IPS DF 4.7 (cell line): Measurements from ENCODE around the gene GNPTAB.
"Not testable (repeated sequence)": the region's sequence is repeated elsewhere in the genome, so short reads cannot be mapped to it uniquely, and the experiment has no call there.

Source experiments
- DNase-seq: peaks from one replicate; pipeline ENCODE4 v3.0.0-alpha.2; 2013; ENCODE audit warnings: low spot score; ENCODE audit errors: extremely low read depth

The GNPTAB gene

DNA sequence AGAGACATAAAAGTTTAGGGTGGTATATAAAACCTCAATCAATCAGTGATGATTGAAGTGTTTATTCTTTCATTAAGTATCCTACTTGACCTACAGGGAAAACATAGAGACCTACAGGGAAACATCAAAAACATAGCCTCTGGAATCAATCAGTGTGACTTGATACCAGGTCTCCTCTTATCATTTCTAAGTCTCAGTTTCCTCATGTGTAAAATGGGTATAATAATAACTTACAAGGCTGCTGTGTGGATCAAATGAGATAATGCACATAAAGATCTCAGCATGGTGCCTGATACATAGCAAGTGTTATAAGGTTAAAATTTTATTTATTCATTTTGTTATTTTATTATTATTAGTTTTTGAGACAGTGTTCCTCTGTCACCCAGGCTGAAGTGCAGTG is 22.2 kb upstream of the GNPTAB start:
- DNase-seq, result no peak

DNA sequence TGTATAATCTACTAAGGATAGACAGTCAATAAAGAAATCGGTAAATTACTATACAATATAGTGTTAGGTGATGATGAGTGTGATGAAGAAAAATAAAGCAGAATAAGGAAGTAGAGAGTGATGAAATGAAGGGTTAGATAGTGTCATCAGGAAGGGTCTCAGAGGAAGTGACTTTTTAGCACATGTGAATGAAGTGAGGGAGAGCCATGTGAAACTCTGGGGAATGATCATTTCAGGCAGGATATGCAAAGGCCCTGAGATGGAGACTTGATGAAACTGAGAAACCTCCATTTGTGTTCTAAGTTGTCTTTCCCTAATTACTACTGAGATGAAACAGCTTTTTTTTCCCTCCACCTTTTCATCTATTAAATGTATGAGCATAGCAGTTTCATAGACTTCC is 19.4 kb upstream of the GNPTAB start:
- DNase-seq, result no peak

DNA sequence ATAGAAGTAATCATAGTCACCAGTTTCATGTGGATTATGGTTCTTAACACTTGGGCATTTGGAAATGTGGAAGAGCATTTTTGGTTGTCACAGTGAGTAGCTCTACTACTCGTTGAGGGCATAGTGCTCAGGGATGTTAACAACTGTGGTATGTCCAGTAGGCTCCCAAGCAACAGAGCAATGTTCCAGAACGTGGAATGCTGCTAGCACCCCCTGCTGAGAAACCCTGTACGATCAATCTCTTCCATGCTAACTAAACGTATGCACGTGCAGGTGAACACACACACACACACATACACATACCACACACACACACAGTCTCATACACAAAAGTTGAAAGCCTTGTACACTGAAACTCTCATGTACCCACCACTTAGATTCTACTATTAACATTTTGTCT is 16.6 kb upstream of the GNPTAB start:
- DNase-seq, result no peak

DNA sequence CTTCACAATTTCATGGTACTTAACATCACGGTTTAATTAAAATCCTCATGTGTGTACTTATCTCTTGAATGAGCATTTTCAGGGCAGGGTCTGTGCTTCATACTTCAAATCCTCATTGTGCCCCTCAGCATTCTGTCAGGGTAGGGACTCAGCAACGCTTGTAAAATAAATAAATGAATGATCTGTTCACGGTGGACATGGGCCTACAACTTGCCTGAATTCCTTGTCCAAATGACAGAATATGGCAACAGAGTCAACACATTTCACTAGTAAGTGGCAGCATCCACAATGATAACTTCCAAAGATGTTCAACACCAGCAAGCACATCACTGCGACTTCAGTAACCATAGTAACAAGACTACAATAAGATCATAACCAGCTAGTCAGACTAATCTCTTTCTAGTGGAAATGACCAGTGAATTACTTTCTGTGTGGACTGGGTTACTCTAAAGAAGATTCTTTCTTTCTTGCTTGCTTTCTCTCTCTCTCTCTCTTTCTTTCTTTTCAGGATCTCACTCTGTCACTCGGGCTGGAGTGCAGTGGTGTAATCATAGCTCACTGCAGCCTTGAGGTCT is 14.5 kb upstream of the GNPTAB start:
- DNase-seq, result no peak

DNA sequence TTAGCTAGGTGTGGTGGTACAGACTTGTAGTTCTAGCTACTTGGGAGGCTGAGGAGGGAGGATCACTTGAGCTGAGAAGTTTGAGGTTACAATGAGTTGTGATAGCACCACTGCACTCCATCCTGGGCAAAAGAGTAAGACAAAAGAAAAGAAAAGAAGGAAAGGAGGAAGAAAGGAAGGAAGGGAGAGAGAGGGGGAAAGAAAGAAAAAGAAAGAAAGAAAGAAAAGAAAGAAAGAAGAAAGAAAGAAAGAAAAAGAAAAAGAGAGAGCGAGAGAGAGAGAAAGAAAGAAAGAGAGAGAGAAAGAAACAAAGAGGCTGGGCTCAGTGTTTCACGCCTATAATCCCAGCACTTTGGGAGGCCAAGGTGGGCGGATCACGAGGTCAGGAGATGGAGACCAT is 10.3 kb upstream of the GNPTAB start:
- DNase-seq, result no peak

DNA sequence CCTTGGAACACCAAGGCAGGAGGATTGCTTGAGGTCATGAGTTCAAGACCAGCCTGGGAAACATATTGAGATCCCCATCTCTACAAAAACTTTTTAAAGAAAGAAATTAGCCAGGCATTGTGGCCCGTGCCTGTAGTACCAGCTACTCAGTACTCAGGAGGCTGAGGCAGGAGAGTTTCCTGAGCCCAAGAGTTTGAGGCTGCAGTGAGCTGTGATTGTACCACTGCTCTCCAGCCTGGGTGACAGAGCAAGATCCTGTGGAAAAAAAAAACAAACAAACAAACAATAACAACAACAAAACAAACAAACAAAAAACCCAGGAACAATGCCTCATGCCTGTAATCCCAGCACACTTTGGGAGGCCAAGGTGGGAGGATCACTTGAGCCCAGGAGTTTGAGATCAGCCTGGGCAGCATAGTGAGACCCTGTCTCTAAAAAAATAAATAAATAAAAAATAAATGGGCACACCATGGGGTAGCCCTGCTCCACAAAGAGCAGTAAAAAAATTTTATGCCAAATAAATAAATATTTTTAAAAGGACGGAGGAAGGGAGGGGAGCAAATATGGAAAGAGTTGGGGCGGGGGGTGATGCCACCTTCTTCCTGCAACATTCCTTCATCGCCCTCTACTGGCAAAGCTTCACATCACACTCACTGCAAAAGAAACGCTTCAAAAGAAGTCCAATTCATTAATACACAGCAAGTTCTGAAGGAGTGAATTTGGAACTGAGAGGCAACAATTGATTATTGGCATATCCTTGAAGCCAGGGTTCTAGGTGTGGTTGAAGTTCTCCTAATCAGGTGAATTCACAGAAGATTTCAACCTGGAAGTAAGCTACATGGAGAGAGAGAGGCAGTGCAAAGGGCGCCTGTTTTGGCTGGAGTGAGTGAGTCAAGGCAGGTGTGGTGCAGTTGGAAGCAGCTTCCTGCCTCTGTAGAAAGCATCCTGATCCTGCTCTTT is 8.8 kb upstream of the GNPTAB start:
- no peak for DNase-seq

DNA sequence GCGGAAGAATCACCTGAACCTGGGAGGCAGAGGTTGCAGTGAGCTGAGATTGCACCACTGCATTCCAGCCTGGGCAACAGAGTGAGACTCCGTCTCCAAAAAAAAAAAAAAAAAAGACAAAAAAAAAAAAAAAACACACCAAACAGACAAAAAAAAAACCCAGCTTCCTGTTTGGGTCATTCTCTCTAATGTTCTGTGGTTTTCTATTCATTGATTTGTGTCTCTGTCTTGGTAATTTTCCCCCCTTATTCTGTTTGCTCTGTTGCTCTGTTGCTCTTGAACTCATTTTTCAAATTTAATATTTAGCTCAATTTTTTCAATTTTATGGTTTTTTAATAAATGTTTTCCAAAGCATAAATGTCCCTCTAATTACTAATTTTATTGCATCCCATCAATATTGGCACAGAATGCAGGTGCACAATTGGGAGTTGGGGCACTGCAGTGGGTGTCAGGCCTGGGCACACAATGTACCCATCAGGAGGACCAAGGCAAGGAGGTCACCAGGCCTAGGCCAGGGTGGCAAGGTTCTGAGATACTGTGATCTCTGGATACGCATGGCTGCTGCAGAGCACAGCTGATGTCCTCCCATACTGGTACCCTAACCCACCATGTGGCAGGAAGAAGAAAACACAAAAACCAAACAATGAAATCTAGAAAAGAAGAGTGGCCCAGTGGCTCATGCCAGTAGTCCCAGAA is 8.0 kb upstream of the GNPTAB start:
- DNase-seq, result no peak

DNA sequence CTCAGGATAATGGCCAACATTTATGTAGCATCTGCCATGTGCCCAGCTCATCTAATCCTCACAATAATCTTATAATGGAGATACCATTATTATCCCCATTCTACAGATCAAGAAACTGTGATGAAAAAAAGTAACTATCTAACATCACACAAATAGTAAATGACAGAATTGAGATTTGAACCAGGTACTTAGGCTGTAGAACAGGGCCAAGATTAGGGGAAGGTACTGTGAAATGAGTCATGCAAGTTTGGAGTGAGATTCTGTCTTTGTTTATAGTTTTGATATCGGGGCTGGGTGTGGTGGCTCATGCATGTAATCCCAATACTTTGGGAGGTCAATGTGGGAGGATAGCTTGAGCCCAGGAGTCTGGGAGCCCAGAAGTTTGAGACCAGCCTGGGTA is 1.3 kb upstream of the GNPTAB start:
- no peak for DNase-seq

DNA sequence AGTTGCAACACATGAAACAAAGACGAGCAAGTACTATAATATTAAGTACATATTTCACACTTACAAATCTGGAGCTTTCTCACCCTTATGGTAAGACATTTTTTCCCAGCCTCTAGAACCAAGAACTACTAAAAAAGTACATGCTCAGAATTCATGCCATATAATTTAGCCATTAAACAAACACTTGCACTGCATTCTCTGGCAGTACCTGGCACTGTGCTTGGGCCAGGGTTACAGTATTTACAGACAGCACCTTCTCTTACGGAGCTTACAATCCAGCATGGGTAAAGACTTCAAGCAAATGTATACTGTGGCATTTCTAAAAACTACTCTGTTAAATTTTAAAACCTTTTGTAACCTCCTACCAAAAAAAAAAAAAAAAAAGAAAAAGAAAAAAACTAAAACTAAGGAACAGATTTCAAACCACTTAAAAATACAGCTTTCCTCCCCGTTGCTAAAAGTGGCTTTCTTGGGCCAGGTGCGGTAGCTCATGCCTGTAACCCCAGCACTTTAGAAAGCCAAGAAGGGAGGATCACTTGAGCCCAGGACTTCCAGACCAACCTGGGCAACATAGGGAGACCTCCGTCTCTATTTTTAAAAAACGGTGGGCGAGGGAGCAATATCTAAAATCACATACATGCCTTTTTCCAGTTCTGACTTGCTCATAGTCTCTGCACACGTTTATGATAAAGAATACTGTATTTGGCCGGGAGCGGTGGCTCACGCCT is 956 bp downstream of the GNPTAB start:
- DNase-seq, result no peak

DNA sequence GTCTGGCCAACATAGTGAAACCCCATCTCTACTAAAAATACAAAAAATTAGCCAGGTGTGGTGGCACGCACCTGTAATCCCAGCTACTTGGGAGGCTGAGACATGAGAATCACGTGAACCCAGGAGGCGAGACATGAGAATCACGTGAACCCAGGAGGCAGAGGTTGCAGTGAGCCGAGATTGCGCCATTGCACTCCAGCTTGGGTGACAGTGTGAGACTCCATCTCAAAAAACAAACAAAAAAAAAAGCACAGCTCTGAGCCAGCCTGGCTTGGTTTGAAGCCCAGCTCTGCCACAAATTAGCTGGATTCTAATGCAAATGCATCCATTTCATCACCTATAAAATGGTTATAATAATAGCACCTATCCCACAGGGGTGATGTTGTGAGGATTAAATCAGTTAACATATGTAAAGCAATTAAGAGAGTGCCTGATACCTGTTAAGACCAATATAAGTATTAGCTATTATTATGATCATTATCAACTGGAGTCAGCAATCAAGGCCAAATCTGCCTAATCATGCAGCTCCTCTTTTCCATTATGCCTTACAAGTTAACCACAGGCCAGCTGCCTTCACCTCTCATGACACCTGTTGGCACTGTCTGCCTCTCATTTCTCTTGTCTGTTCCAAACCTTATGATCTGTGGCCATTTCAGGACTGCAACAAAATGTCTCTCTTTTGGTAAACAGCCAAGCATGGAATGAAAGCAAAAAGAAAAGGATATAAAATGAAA is 2.1 kb downstream of the GNPTAB start:
- DNase-seq, result no peak

DNA sequence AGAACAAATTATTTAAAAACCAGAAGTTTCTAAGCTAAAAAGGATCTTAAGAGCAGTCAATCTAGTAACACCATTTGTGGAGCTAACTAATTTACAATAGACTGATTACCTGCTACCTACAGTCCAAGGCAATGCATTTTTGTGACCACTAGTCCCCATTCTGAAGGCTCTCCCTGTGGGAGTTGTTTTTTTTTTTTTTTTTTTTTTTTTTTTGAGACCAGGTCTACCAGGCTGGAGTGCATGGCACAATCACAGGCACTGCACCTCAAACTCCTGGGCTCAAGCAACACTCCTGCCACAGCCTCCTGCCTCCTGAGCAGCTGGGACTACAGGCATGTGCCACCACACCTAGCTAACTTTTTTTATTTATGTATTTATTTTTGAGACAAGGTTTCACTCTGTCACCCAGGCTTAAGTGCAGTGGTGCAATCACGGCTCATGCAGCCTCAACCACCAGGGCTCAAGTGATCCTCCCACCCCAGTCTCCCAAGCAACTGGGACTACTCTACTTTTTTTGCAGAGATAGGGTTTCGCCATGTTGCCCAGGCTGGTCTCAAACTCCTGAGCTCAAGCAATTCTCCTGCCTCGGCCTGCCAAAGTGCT is 3.9 kb downstream of the GNPTAB start:
- DNase-seq, result no peak

DNA sequence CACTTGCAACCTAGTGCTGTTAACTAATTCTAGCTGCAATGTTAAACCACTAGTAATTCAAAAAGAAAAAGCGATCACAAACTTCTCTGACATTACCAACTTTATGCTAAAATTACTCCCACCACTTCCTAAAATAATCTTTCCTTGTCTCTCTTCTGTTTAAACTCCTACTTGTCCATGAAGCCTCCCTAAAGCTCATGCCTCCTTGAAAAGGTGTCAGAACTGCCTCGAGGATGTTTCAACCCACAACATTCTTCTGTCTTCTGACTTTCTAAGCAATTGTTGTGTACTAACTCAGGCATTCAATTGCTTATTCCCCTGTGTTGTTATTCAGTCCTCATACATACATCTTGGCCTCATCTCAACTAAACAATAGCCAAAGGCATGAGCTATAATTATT is 5.9 kb downstream of the GNPTAB start:
- no peak for DNase-seq

DNA sequence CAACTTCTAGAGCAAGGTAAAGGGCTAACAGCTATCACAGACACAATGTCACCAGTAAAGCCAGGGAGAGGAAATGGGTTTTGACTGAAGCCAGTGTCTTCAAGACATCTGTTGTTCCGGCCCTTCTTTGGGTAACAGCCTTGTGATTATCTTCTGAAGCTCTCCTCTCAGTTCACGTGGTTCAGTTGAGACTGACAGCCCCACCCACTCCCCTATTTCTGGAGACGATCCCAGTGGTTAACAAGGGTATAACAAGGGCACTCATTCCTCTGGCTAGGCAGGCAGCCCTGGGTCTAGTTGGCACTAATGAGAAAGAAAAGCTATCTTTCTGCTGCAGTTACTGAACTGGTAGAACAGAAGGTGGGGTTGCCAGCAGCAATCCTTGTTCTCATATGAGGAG is 6.9 kb downstream of the GNPTAB start:
- DNase-seq, result peak; percentile 56

DNA sequence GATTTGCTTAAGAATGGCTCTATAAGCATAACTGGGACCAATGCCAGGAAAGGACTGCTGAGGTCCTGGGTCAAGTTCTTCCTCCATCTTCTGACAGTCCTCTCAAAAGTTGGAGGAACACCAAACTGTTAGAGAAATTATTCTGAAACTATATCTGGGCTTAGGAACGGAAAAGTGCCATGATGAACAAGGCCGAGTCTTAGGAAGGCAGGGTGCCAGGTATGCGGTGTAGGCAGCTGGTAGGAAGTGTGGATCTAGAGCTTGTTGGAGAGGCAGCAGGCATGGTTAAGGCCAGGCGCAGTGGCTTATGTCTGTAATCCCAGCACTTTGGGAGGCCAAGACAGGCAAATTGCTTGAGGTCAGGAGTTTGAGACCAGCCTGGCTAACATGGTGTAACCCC is 7.7 kb downstream of the GNPTAB start:
- no peak for DNase-seq

DNA sequence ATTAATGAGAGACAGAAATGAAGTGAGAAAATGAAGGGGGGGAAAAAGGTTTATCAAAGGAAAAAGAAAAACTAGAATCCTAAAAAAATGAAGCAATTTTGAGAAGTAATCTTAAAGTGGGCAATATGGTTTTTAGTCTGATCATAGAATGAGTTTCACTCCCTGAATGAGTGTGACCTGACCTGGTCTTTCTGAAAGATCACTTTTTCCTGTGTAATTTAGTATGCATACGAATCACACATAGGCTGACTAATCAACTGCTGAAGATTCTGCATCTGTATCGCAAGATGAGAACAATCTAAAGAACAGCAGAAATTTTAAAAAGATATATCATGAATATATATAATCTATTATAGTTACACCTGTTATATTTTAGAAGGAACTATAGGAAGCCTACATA is 11.3 kb downstream of the GNPTAB start:
- no peak for DNase-seq

DNA sequence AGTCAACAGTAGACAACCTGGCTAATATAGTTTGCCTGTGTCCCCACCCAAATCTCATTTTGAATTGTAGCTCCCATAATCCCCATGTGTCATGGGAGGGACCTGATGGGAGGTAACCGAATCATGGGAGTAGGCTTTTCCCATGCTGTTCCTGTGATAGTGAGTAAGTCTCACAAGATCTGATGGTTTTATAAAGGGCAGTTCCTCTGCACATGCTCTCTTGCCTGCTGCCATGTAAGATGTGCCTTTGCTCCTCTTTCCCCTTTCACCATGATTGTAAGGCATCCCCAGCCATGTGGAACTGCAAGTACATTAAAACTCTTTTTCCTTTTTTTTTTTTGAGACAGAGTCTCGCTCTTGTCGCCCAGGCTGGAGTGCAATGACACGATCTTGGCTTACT is 12.1 kb downstream of the GNPTAB start:
- not testable (repeated sequence) for DNase-seq

DNA sequence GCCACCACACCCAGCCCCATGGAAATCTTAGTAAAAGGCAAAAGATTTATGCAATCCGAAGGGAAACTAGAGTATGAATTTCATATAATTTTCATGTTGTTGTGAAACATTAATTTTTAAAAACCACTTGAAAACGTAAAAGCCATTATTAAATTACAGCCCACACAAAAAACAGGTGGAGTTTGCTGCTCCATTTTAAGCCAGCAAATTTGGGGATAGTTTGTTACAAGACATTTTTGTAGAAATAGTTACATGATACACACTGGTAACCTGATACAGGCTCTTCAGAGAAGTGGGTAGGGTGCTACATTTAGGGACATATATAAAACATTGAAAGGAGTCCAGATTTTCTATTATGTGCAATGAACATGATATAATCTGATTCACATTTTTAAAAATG is 17.6 kb downstream of the GNPTAB start:
- no peak for DNase-seq

DNA sequence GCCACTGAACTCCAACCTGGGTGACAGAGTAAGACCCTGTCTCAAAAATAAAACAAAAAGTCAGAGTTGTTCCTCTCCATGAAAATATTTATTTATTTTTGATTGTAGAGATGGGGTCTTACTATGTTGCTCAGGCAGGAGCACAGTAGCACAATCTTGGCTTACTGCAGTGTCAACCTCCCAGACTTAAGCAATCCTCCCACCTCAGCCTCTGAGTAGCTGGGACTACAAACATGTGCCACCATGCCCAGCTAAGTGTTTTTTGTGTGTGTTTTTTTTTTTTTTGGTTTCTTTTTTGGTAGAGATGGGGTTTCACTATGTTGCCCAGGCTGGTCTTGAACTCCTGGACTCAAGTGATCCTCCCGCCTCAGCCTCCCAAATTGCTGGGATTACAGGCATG is 18.0 kb downstream of the GNPTAB start:
- not testable (repeated sequence) for DNase-seq

DNA sequence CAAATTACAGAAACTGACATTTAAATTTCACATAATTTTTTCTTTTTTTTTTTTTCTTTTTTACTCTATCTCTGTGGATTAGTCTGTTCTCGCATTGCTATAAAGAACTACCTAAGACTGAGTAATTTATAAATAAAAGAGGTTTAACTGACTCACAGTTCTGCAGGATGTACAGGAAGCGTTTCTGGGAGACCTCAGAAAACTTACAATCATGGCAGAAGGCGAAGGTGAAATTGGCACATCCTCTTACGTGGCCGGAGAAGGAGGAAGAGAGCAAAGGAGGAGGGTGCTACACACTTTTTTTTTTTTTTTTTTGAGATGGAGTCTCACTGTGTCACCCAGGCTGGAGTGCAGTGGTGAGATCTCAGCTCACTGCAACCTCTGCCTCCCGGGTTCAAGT is 19.4 kb downstream of the GNPTAB start:
- not testable (repeated sequence) for DNase-seq

DNA sequence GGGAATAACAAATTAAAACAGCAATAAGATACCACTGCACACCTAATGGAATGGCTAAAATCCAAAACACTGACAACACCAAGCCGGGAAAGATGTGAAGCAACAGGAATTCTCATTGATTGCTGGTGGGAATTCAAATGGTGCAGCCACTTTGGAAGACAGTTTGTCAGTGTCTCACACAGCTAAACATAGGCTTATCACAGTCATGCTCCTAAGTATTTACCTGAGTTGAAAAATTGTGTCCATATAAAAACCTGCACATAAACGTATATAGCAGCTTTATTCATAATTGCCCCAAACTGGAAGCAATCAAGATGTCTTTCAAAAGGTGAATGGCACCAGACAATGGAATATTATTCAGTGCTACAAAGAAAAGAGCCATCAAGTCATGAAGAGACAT is 21.6 kb downstream of the GNPTAB start:
- DNase-seq, result no peak

DNA sequence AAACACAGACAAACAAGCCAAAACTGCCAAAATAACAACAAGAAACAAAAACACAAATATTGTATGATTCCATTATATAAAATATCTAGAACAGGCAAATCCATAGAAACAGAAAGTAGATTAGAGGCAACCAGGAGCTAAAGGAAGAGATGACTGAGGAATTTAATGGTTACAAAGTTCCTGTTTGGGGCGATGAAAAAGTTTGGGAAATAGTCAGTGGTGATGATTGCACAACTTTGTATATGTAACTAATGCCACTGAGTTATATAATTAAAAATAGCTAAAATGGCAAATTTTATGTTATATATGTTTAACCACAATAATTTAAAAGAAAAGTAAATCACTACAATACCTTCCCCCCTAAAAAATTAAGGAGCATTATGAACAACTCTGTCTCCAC is 24.5 kb downstream of the GNPTAB start:
- DNase-seq, result no peak
